Rectal smooth muscle tissue (tissue), 1 donor: Measurements from ENCODE around the gene TCP11L2.
A peak's percentile ranks its signal among the peaks of the same experiment; 100 is the strongest.

Experiments
- H3K27ac ChIP-seq: one replicate; pipeline ENCODE4 v1.7.0; 2013; ENCODE audit warnings: low read depth, low read length, inconsistent platforms
- H3K27me3 ChIP-seq: one replicate; pipeline ENCODE4 v1.7.0; 2013; ENCODE audit warnings: low read length; ENCODE audit not compliant: control insufficient read depth, insufficient read depth
- H3K36me3 ChIP-seq: one replicate; pipeline ENCODE4 v1.7.0; 2013; ENCODE audit warnings: low read length; ENCODE audit not compliant: control insufficient read depth, insufficient read depth
- H3K4me1 ChIP-seq: one replicate; pipeline ENCODE4 v1.7.0; 2013; ENCODE audit warnings: low read length; ENCODE audit not compliant: control insufficient read depth, insufficient read depth
- H3K4me3 ChIP-seq: one replicate; pipeline ENCODE4 v1.7.0; 2013; ENCODE audit warnings: low read length
- H3K9ac ChIP-seq: one replicate; pipeline ENCODE4 v1.7.0; 2013; ENCODE audit warnings: low read length

Gene TCP11L2

GRCh38 chr12:106342397-106343213 is 40.1 kb downstream of the TCP11L2 start:
- H3K4me3 ChIP-seq = peak overlapping the region; percentile 14
- no peak overlapping the region for H3K9ac ChIP-seq
- H3K4me1 ChIP-seq = peaks cover 14% of the 10 kb centered on the region
- H3K36me3 ChIP-seq = no peaks in the 10 kb centered on the region
- no peaks in the 10 kb centered on the region for H3K27me3 ChIP-seq
- peak overlapping the region; percentile 63 for H3K27ac ChIP-seq

GRCh38 chr12:106343214-106343528 is 40.6 kb downstream of the TCP11L2 start:
- H3K27ac ChIP-seq = peak overlapping the region; percentile 63
- peaks cover under 1% of the 10 kb centered on the region for H3K36me3 ChIP-seq
- no peaks in the 10 kb centered on the region for H3K27me3 ChIP-seq
- peak overlapping the region; percentile 1 for H3K4me3 ChIP-seq
- peaks cover 14% of the 10 kb centered on the region for H3K4me1 ChIP-seq
- no peak overlapping the region for H3K9ac ChIP-seq

- Histone ChIP-seq H3K27ac (peak overlapping the region; percentile 17), H3K4me1 (peaks cover 16% of the 10 kb centered on the region), H3K9ac (no peak overlapping the region), H3K4me3 (no peak overlapping the region), H3K27me3 (no peaks in the 10 kb centered on the region), H3K36me3 (peaks cover 2% of the 10 kb centered on the region)
Observed at GRCh38 chr12:106344131-106344530, 41.6 kb downstream of the TCP11L2 start.

DNA sequence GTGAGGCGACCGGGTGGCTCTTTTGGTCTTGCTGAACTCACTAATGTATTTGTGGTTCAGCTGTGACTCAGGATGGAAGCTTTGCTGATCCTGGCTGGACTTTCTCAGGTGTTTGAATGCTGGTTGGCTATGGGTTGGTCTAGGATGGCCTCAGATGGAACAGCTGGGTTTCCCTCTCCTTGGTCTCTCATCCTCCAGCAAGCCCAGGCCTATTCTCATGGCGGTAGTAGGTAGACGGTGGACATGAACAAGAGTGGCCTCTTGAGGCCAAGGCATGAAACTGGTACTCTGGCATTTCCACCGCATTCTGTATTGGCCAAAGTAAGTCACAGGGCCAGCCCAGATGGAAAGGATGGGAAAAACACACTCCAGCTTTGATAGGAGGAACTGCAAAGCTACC is 43.2 kb downstream of the TCP11L2 start:
- Histone ChIP-seq H3K27me3 (no peaks in the 10 kb centered on the region), H3K27ac (no peak overlapping the region), H3K4me1 (peaks cover 16% of the 10 kb centered on the region), H3K36me3 (peaks cover 2% of the 10 kb centered on the region), H3K4me3 (no peak overlapping the region), H3K9ac (no peak overlapping the region)

- no peak overlapping the region for H3K9ac ChIP-seq
- H3K4me1 ChIP-seq = peaks cover 2% of the 10 kb centered on the region
- H3K27me3 ChIP-seq = no peaks in the 10 kb centered on the region
- peaks cover 2% of the 10 kb centered on the region for H3K36me3 ChIP-seq
- H3K4me3 ChIP-seq = no peak overlapping the region
- no peak overlapping the region for H3K27ac ChIP-seq
Observed at GRCh38 chr12:106348411-106348810, 45.9 kb downstream of the TCP11L2 start.

- no peaks in the 10 kb centered on the region for H3K27me3 ChIP-seq
- H3K4me1 ChIP-seq = peaks cover 2% of the 10 kb centered on the region
- H3K9ac ChIP-seq = no peak overlapping the region
- peaks cover under 1% of the 10 kb centered on the region for H3K36me3 ChIP-seq
- H3K4me3 ChIP-seq = no peak overlapping the region
- no peak overlapping the region for H3K27ac ChIP-seq
Observed at GRCh38 chr12:106353175-106353574, 50.6 kb downstream of the TCP11L2 start.

DNA sequence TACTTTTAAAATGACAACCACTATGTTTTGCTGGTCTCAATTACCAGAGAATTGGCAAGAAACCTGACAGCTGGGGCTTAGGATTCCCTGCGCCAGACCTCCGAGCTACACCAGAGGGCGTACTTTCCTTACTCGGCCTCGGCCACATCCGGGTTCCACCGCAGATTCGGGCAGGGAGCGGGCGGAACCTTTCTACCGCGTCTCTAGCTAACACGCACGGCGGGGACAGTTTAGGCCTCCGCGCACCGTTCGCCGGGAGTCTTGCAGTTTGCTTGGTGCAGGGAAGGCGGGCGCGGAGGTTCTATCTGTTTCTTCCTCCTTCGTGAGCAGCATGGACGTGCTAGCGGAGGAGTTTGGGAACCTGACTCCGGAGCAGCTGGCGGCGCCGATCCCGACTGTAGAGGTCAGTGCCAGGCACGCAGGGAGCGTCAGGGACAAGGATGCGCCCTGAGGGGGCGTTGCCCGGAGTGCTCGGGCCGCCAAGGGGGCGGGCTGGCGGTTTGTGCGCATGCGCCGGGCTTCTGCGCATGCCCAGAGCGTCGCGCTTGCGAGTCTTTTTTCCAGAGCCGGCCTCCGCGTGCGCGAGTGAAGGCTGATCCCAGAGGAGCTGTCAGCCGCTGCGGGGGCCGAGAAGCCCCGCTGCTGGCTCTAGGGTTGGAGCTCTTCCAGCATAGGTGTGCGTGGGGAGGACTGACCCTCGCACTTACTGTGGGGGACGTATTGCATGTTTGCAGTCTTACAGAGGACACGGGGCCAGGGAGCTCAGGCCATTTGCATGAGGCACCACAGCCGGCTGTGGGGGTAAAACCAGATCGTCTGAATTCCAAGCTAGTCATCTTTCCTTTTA is 55.2 kb downstream of the TCP11L2 start, which contains the start of gene POLR3B:
Gene POLR3B, plus strand, starts transcription at position 200 of the 847 bp plus-strand sequence. Its CDS starts 132 bp downstream, at position 332.
- peak within 1 kb of the TSS; percentile 83 for H3K4me3 ChIP-seq
- no peaks in the 10 kb centered on the region for H3K27me3 ChIP-seq
- peaks cover 6% of the 10 kb centered on the region for H3K4me1 ChIP-seq
- peak within 1 kb of the TSS; percentile 87 for H3K27ac ChIP-seq
- peak within 1 kb of the TSS; percentile 59 for H3K9ac ChIP-seq
- no peaks in the 10 kb centered on the region for H3K36me3 ChIP-seq

- H3K4me1 ChIP-seq = peaks cover 6% of the 10 kb centered on the region
- H3K27ac ChIP-seq = peak overlapping the region; percentile 87
- H3K36me3 ChIP-seq = no peaks in the 10 kb centered on the region
- H3K4me3 ChIP-seq = peak overlapping the region; percentile 83
- no peaks in the 10 kb centered on the region for H3K27me3 ChIP-seq
- no peak overlapping the region for H3K9ac ChIP-seq
Observed at GRCh38 chr12:106358396-106359241, 56.1 kb downstream of the TCP11L2 start.

- H3K4me3 ChIP-seq = no peak overlapping the region
- no peaks in the 10 kb centered on the region for H3K36me3 ChIP-seq
- no peak overlapping the region for H3K27ac ChIP-seq
- no peak overlapping the region for H3K9ac ChIP-seq
- no peaks in the 10 kb centered on the region for H3K27me3 ChIP-seq
- peaks cover 6% of the 10 kb centered on the region for H3K4me1 ChIP-seq
Observed at GRCh38 chr12:106359646-106360399, 57.3 kb downstream of the TCP11L2 start.

DNA sequence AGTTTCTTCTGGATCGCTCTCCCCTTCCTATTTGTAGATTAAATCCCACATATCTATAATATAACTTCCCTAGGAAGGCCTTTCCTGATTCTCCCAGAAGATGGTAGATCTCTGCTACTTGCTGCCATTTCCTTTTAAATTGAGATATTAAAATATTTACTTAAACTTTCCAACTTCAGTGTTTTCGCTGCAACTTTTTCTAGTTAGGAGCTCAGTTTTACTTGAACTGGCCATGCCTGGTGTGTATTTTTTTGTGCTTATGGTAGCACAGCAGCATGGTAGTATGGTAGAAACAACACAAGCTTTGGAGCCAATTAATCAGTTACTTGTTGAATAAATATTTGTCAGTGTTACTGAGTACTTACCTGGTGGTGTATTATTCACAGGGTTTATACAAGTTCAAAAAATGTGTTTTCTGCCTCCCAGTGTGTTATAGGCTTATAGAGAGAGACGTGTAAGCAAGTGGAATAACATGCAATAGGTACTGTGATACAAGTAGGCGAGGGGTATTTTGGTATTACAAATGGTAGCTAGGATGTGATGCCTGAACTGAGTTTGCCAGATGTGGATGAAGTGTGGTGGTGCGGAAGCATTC is 58.0 kb downstream of the TCP11L2 start:
- Histone ChIP-seq H3K27ac (no peak overlapping the region), H3K27me3 (no peaks in the 10 kb centered on the region), H3K4me3 (no peak overlapping the region), H3K9ac (no peak overlapping the region), H3K4me1 (peaks cover 6% of the 10 kb centered on the region), H3K36me3 (no peaks in the 10 kb centered on the region)

GRCh38 chr12:106362971-106363370 is 60.4 kb downstream of the TCP11L2 start:
- Histone ChIP-seq H3K36me3 (no peaks in the 10 kb centered on the region), H3K4me3 (no peak overlapping the region), H3K27ac (no peak overlapping the region), H3K4me1 (peaks cover 6% of the 10 kb centered on the region), H3K27me3 (no peaks in the 10 kb centered on the region), H3K9ac (no peak overlapping the region)
